ENCODE measurements around the gene ERC2.

Gene ERC2

DNA sequence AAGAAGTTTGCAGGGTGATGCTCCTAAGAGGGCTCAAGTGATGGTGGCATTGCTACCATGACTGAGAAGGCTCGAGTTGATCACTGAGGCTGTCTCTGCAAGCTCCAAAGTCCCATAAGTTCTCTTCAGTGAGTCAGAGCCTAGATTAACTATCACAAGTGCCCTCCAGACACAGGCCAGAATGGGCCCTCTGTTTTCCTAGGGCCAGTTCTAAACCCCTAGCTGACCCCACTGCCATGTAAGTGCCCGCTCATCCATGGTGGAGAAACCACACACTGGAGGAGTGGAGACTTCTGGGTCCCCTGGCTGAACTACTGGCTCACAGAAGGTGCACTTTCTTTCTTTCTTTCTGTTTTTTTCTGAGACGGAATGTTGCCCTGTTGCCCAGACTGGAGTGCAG lies 893.6 kb downstream of the ERC2 start:
- H3K27ac ChIP-seq (ENCODE audit: extremely low read depth, low read depth, low read length): no peak overlapping the region
- ChIA-PET POLR2A (no interaction called here), CTCF (interaction anchor here (0.6 kb wide), 1 partner anchor 148 kb away, joined by 3 read pairs; no protein-coding TSS in a partner anchor)
- H3K9me3 ChIP-seq (ENCODE audit: control insufficient read depth, insufficient read depth, low read depth, low read length): no peaks in the 10 kb centered on the region
- no peak overlapping the region for H3K4me3 ChIP-seq (ENCODE audit: low read depth, low read length)
- TF ChIP-seq TCF7L2 (IDR thresholded peaks at IDR 0.05; ENCODE audit: borderline replicate concordance, low read depth, low read length) (no peak), ZNF610 (tag by site-specific recombination; IDR thresholded peaks at IDR 0.05; ENCODE audit: borderline replicate concordance) (no peak), ZNF518A (tag by site-specific recombination; conservative IDR thresholded peaks at IDR 0.05; ENCODE audit: low read depth) (no peak), ZNF785 (tag by site-specific recombination; IDR thresholded peaks at IDR 0.05) (no peak), ZNF223 (tag by site-specific recombination; IDR thresholded peaks at IDR 0.05) (no peak), ZNF621 (tag by site-specific recombination; IDR thresholded peaks at IDR 0.05) (no peak), ZNF530 (tag by site-specific recombination; IDR thresholded peaks at IDR 0.05; ENCODE audit: low read depth) (no peak), ZNF146 (tag by site-specific recombination; IDR thresholded peaks at IDR 0.05) (no peak), ZNF585B (tag by site-specific recombination; IDR thresholded peaks at IDR 0.05) (no peak), ZNF776 (tag by site-specific recombination; IDR thresholded peaks at IDR 0.05; ENCODE audit: borderline replicate concordance) (no peak), ZNF404 (tag by site-specific recombination; IDR thresholded peaks at IDR 0.05) (no peak)
- no peaks in the 10 kb centered on the region for H3K36me3 ChIP-seq (ENCODE audit: control insufficient read depth in 2 of 2, insufficient read depth in 1 of 2, low read length in 2 of 2)
- peaks cover under 1% of the 10 kb centered on the region; the same call in 1 of the 2 replicates for H3K4me1 ChIP-seq (ENCODE audit: control insufficient read depth, insufficient read depth, low read length)

- Histone ChIP-seq H3K27ac (ENCODE audit: extremely low read depth, low read depth, low read length) (no peak overlapping the region), H3K36me3 (ENCODE audit: control insufficient read depth in 2 of 2, insufficient read depth in 1 of 2, low read length in 2 of 2) (no peaks in the 10 kb centered on the region), H3K4me3 (ENCODE audit: low read depth, low read length) (no peak overlapping the region), H3K9me3 (ENCODE audit: control insufficient read depth, insufficient read depth, low read depth, low read length) (no peaks in the 10 kb centered on the region), H3K4me1 (ENCODE audit: control insufficient read depth, insufficient read depth, low read length) (peaks cover 5% of the 10 kb centered on the region; the same call in 1 of the 2 replicates)
- TF ChIP-seq ZNF768 (tag by site-specific recombination; IDR thresholded peaks at IDR 0.05) (peak; percentile 40; the same call in 1 of the 2 replicates), ZNF423 (tag by site-specific recombination; IDR thresholded peaks at IDR 0.05) (no peak)
- CTCF ChIA-PET: no interaction called here
- POLR2A ChIA-PET: no interaction called here
Observed at GRCh38 chr3:55572816-55573215, 895.5 kb downstream of the ERC2 start.

DNA sequence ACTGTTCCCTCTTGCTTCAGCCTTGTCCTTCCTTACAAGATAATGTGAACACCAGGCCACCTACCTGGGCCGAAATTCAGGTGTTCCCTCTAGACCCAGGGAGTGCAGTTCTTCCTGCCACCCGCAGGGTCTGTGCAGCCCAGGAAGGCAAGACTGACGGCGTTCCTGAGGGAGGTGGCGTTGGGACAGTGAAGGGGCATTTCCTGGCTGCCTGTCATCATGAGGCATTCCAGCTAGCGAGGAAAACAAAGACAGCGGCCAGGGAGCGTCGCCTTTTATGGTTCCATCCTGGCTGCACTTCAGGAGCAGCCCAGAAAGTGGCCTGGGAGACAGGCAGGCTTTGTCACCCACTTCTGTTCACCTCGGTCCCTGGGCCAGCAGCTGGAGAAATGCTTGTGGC lies 896.4 kb downstream of the ERC2 start:
- POLR2A ChIA-PET: no interaction called here
- Histone ChIP-seq H3K4me3 (ENCODE audit: low read depth, low read length) (no peak overlapping the region), H3K9me3 (ENCODE audit: control insufficient read depth, insufficient read depth, low read depth, low read length) (no peaks in the 10 kb centered on the region), H3K27ac (ENCODE audit: extremely low read depth, low read depth, low read length) (no peak overlapping the region), H3K36me3 (ENCODE audit: control insufficient read depth in 2 of 2, insufficient read depth in 1 of 2, low read length in 2 of 2) (no peaks in the 10 kb centered on the region), H3K4me1 (ENCODE audit: control insufficient read depth, insufficient read depth, low read length) (peaks cover 5% of the 10 kb centered on the region; the same call in 1 of the 2 replicates)
- CTCF ChIA-PET: interaction anchor here (0.6 kb wide), 1 partner anchor 39 kb away, joined by 3 read pairs; no protein-coding TSS in a partner anchor
- TF ChIP-seq ZFP3 (tag by site-specific recombination; IDR thresholded peaks at IDR 0.05; ENCODE audit: low read depth) (no peak), ZBTB48 (tag by site-specific recombination; IDR thresholded peaks at IDR 0.05) (peak; percentile 90), ZNF341 (tag by site-specific recombination; IDR thresholded peaks at IDR 0.05; ENCODE audit: low read depth) (no peak)
- TF ChIP-seq, protein P1, sequence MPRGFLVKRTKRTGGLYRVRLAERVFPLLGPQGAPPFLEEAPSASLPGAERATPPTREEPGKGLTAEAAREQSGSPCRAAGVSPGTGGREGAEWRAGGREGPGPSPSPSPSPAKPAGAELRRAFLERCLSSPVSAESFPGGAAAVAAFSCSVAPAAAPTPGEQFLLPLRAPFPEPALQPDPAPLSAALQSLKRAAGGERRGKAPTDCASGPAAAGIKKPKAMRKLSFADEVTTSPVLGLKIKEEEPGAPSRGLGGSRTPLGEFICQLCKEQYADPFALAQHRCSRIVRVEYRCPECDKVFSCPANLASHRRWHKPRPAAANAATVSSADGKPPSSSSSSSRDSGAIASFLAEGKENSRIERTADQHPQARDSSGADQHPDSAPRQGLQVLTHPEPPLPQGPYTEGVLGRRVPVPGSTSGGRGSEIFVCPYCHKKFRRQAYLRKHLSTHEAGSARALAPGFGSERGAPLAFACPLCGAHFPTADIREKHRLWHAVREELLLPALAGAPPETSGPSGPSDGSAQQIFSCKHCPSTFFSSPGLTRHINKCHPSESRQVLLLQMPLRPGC (tag by site-specific recombination; IDR thresholded peaks at IDR 0.05): no peak

Data from HEK293 (cell line).